Measurements from ENCODE around the gene ZNF599.
A peak's percentile ranks its signal among the peaks of the same experiment; 100 is the strongest.

The ZNF599 gene

DNA sequence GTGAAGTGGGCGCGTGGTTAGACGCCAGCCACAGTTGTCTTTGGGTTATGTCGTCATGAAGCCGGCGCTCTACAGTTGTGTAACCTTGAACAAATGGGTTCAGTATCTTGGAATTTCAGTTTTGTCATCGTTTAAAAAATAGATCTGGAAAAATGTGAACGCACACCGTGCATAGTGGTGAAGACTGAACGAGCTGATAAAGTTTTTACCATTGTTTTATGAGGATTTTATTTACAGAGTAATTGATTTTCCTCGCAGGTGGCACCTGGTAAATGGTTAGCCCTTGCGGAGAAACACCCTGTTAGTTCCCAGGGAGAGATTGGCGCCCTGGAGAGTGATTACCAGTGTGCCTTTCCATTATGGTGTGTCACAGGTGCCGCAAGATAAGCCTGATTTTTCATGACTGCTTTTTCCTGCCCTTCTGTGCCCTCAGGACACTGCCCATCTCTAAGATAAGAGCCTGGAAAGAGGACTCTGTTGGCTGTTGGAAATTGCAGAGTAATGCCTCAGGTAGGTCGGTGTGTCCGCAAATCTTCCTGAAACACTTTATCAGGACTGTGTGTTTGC is 38.4 kb downstream of the ZNF599 start:
- Histone ChIP-seq H3K27me3 (ENCODE audit: control insufficient read depth, insufficient read depth, low read length) (no peaks in the 10 kb centered on the region), H3K4me3 (ENCODE audit: low read length) (peak overlapping the region; percentile 88), H3K36me3 (ENCODE audit: control insufficient read depth, low read depth, low read length) (peaks cover 4% of the 10 kb centered on the region), H3K27ac (ENCODE audit: low read length) (peak overlapping the region; percentile 30), H3K9me3 (ENCODE audit: control insufficient read depth, low read depth, low read length) (no peaks in the 10 kb centered on the region), H3K9ac (ENCODE audit: low read length) (peak overlapping the region; percentile 77), H3K4me1 (ENCODE audit: control insufficient read depth, low read depth, low read length) (peaks cover 9% of the 10 kb centered on the region)

- Histone ChIP-seq H3K4me1 (ENCODE audit: control insufficient read depth, low read depth, low read length) (peaks cover 9% of the 10 kb centered on the region), H3K27ac (ENCODE audit: low read length) (peak within 1 kb of the TSS; percentile 74), H3K36me3 (ENCODE audit: control insufficient read depth, low read depth, low read length) (no peaks in the 10 kb centered on the region), H3K9me3 (ENCODE audit: control insufficient read depth, low read depth, low read length) (no peaks in the 10 kb centered on the region), H3K27me3 (ENCODE audit: control insufficient read depth, insufficient read depth, low read length) (no peaks in the 10 kb centered on the region), H3K4me3 (ENCODE audit: low read length) (peak within 1 kb of the TSS; percentile 88), H3K9ac (ENCODE audit: low read length) (peak within 1 kb of the TSS; percentile 77)
Measured at GRCh38 chr19:34733746-34734536, 39.1 kb downstream of the ZNF599 start, which contains the start of gene ZNF181. TSS of gene ZNF181 (plus strand) at chr19:34734243. CDS start at chr19:34735038, 795 bp downstream.

DNA sequence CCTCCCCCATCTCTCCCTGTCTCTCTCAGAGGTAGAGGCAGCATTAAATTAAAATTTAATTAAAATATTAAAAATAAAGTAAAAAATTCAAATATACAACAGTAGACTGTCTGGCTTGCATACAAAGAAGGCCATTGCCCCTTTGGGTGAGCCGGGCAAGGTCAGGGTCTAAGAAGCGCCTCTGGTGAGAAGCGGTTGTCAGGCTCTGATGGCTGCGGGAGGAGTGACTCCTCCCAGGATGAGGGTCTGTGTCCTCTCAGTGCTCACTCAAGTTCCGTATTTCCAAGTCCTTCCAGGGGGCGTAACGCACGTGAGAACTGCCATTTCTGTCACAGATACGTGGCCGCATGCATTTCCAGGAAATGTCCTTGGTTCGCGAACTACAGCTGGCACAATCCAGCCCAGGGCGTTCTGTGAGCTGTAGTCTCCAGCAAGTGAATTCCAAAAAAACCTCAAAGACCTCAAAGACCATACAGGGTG is 39.7 kb downstream of the ZNF599 start:
- peak overlapping the region; percentile 77 for H3K9ac ChIP-seq (ENCODE audit: low read length)
- H3K4me3 ChIP-seq (ENCODE audit: low read length), result peak overlapping the region; percentile 88
- peaks cover 9% of the 10 kb centered on the region for H3K4me1 ChIP-seq (ENCODE audit: control insufficient read depth, low read depth, low read length)
- no peaks in the 10 kb centered on the region for H3K27me3 ChIP-seq (ENCODE audit: control insufficient read depth, insufficient read depth, low read length)
- H3K27ac ChIP-seq (ENCODE audit: low read length), result peak overlapping the region; percentile 74
- H3K36me3 ChIP-seq (ENCODE audit: control insufficient read depth, low read depth, low read length), result no peaks in the 10 kb centered on the region
- H3K9me3 ChIP-seq (ENCODE audit: control insufficient read depth, low read depth, low read length), result no peaks in the 10 kb centered on the region

DNA sequence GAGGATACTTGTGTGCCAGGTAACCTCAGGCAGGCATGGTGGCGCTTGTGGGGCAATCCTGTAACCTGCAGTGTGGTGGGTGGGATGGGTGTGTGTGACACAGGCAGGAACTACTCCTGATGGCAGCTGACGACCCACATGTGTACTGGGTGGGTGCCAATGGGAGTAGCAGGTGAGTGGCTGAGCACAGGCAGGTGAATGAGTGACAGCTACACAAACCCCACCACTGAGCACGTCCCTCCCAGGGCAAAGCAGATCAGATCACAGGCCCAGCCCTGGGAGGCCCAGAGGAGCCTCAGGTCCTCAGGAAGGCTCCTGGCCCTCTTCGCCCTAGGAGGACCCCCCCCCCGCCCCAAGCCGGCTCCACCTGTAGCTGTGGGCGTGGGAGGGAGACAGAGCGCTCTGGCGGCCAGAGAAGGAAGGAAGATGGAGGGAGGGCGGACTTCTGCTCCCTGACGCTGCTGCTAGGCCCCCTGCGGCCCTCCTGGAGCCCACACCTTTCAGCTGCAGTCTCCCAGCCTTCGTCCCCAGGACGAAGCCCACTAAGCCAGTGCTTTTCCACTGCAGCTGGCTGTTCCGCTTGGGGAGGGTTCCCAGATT is 40.3 kb downstream of the ZNF599 start:
- Histone ChIP-seq H3K4me3 (ENCODE audit: low read length) (peak overlapping the region; percentile 88), H3K27me3 (ENCODE audit: control insufficient read depth, insufficient read depth, low read length) (no peaks in the 10 kb centered on the region), H3K9me3 (ENCODE audit: control insufficient read depth, low read depth, low read length) (no peaks in the 10 kb centered on the region), H3K4me1 (ENCODE audit: control insufficient read depth, low read depth, low read length) (peaks cover 9% of the 10 kb centered on the region), H3K36me3 (ENCODE audit: control insufficient read depth, low read depth, low read length) (no peaks in the 10 kb centered on the region), H3K27ac (ENCODE audit: low read length) (no peak overlapping the region), H3K9ac (ENCODE audit: low read length) (peak overlapping the region; percentile 77)

DNA sequence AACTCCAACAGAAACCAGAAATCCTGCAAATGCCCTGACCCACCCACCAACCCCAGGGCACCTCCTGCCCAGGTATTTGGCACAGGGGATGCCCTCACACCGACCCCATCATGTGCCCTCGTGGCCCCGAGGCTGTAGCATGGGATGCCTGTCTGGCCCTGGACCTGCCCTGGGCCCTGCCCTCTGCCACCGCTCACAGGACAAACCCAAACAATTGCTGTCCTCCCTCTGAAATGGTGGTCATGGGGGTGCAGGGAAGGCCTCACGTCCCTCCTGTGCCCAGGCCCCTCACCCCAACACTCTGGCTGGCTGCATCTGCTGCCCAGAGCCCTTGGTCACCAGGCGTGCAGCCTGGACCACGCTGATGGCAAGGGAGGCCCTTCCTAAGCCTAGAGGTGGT is 41.1 kb downstream of the ZNF599 start:
- Histone ChIP-seq H3K9me3 (ENCODE audit: control insufficient read depth, low read depth, low read length) (no peaks in the 10 kb centered on the region), H3K36me3 (ENCODE audit: control insufficient read depth, low read depth, low read length) (no peaks in the 10 kb centered on the region), H3K27ac (ENCODE audit: low read length) (no peak overlapping the region), H3K4me3 (ENCODE audit: low read length) (no peak overlapping the region), H3K4me1 (ENCODE audit: control insufficient read depth, low read depth, low read length) (peaks cover 9% of the 10 kb centered on the region), H3K27me3 (ENCODE audit: control insufficient read depth, insufficient read depth, low read length) (no peaks in the 10 kb centered on the region), H3K9ac (ENCODE audit: low read length) (no peak overlapping the region)

DNA sequence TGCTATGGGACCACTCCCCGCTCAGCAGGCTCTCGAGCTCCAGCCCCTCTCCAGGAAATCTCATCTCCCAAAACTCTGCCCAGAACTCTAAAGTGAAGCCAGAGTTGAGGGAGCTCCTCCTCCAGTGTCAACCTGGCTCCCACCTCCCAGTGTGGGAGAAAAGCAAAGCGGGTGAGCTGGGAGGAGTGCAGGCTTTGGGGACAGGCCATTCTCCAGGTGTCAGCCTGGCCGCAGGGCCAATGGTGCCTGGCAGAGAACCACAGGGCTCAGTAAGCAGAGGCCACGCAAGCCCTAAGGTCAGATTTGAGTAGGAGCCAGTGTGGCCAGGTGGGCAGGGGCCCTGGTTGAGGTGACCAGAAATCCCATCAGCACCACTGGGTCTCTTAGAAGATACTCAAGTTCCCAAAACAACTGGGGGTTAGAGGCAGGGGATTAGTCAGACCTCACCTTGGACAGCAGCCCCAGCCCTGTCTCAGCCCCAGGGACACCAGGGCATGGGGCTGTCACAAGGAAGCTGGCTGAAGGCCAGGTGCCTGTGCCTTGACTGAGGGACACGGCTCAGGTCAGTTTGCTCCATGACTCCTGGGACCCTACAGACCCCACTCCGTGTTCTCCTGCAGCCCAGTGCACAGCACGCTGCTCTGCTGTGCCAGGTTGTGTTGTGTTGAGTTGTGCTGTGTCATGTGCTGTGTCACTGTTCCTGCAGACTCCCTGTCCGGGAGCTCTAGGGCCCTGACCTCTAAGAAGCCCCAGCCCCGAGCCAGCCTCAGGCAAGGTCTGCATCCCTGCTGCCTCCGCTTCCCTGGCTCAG is 41.8 kb downstream of the ZNF599 start:
- Histone ChIP-seq H3K4me3 (ENCODE audit: low read length) (no peak overlapping the region), H3K9ac (ENCODE audit: low read length) (no peak overlapping the region), H3K27ac (ENCODE audit: low read length) (no peak overlapping the region), H3K36me3 (ENCODE audit: control insufficient read depth, low read depth, low read length) (no peaks in the 10 kb centered on the region), H3K27me3 (ENCODE audit: control insufficient read depth, insufficient read depth, low read length) (no peaks in the 10 kb centered on the region), H3K9me3 (ENCODE audit: control insufficient read depth, low read depth, low read length) (no peaks in the 10 kb centered on the region), H3K4me1 (ENCODE audit: control insufficient read depth, low read depth, low read length) (peaks cover 9% of the 10 kb centered on the region)

DNA sequence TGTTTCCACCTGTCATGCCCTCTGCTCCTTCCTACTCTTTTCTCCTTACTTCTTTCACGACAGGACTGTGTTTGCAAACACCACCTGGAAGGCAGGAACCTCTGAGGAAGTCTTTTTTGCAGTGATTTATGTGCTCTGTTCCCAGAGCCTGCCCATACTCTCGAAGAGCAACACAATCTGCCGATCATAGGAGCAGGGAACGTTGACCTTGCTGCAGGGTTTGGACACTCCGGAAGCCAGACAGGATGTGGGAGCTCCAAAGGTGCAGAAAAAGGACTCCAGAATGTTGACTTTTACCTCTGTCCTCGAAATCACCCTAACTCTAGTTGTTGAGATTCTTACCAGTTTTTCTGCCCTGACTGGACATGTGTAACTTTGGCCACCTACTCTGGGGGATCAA is 47.6 kb downstream of the ZNF599 start:
- no peaks in the 10 kb centered on the region for H3K36me3 ChIP-seq (ENCODE audit: control insufficient read depth, low read depth, low read length)
- no peak overlapping the region for H3K9ac ChIP-seq (ENCODE audit: low read length)
- no peaks in the 10 kb centered on the region for H3K4me1 ChIP-seq (ENCODE audit: control insufficient read depth, low read depth, low read length)
- H3K9me3 ChIP-seq (ENCODE audit: control insufficient read depth, low read depth, low read length), result no peaks in the 10 kb centered on the region
- H3K27me3 ChIP-seq (ENCODE audit: control insufficient read depth, insufficient read depth, low read length), result no peaks in the 10 kb centered on the region
- no peak overlapping the region for H3K27ac ChIP-seq (ENCODE audit: low read length)
- no peak overlapping the region for H3K4me3 ChIP-seq (ENCODE audit: low read length)

- H3K4me3 ChIP-seq (ENCODE audit: low read length), result no peak overlapping the region
- no peak overlapping the region for H3K27ac ChIP-seq (ENCODE audit: low read length)
Measured at GRCh38 chr19:34722353-34722752, 50.7 kb downstream of the ZNF599 start.

DNA sequence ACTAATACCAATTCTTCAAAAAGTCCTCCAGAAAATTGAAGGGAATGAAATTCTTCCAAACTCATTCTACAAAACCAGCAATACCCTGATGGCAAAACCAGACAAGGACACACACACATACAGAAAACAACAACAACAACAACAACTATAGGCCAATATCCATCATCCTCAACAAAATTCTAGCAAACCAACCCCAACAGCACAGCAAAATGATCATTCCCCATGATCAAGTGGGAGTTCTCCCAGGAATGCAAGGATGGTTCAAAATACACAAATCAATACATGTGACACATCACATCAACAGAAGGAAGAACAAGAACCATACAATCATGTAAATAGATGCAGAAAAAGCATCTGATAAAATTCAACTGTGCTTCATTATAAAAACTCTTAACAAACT is 57.7 kb downstream of the ZNF599 start:
- no peak overlapping the region for H3K27ac ChIP-seq (ENCODE audit: low read length)
- H3K9ac ChIP-seq (ENCODE audit: low read length), result no peak overlapping the region
- peaks cover 41% of the 10 kb centered on the region for H3K9me3 ChIP-seq (ENCODE audit: control insufficient read depth, low read depth, low read length)
- H3K27me3 ChIP-seq (ENCODE audit: control insufficient read depth, insufficient read depth, low read length), result no peaks in the 10 kb centered on the region
- H3K4me3 ChIP-seq (ENCODE audit: low read length), result no peak overlapping the region
- no peaks in the 10 kb centered on the region for H3K36me3 ChIP-seq (ENCODE audit: control insufficient read depth, low read depth, low read length)
- no peaks in the 10 kb centered on the region for H3K4me1 ChIP-seq (ENCODE audit: control insufficient read depth, low read depth, low read length)

More at GRCh38 chr19:34722353-34722752, 50.7 kb downstream of the ZNF599 start:
- H3K9ac ChIP-seq (ENCODE audit: low read length), result no peak overlapping the region
- H3K4me1 ChIP-seq (ENCODE audit: control insufficient read depth, low read depth, low read length), result no peaks in the 10 kb centered on the region
- no peaks in the 10 kb centered on the region for H3K27me3 ChIP-seq (ENCODE audit: control insufficient read depth, insufficient read depth, low read length)
- no peaks in the 10 kb centered on the region for H3K36me3 ChIP-seq (ENCODE audit: control insufficient read depth, low read depth, low read length)
- H3K9me3 ChIP-seq (ENCODE audit: control insufficient read depth, low read depth, low read length), result peaks cover 10% of the 10 kb centered on the region

- no peak overlapping the region for H3K9ac ChIP-seq (ENCODE audit: low read length)
- no peaks in the 10 kb centered on the region for H3K27me3 ChIP-seq (ENCODE audit: control insufficient read depth, insufficient read depth, low read length)
Measured at GRCh38 chr19:34713262-34713637, 59.8 kb downstream of the ZNF599 start.

More at GRCh38 chr19:34713262-34713637, 59.8 kb downstream of the ZNF599 start:
- no peaks in the 10 kb centered on the region for H3K4me1 ChIP-seq (ENCODE audit: control insufficient read depth, low read depth, low read length)
- no peak overlapping the region for H3K4me3 ChIP-seq (ENCODE audit: low read length)
- H3K9me3 ChIP-seq (ENCODE audit: control insufficient read depth, low read depth, low read length), result peaks cover 39% of the 10 kb centered on the region
- H3K27ac ChIP-seq (ENCODE audit: low read length), result no peak overlapping the region
- H3K36me3 ChIP-seq (ENCODE audit: control insufficient read depth, low read depth, low read length), result no peaks in the 10 kb centered on the region
